Measurements from ENCODE around the gene SELENOS. TPM values are rescaled to one million over a fixed set of nuclear protein-coding genes. Genes with fewer than 3 reads are reported as not detected.

Gene SELENOS
- total RNA-seq, 1 donor from 2014 or later: 32.0 TPM

- no peak overlapping the region for H3K27ac ChIP-seq
- H3K36me3 ChIP-seq: no peaks in the 10 kb centered on the region
- intact Hi-C loops (cut with DNase I): no loop called here
- no peaks in the 10 kb centered on the region for H3K27me3 ChIP-seq
- no peak overlapping the region for H3K4me3 ChIP-seq
- DNase-seq (ENCODE audit: low spot score in 2 of 2): peak in 1 of 2 donors; percentile 21
- H3K4me1 ChIP-seq: no peaks in the 10 kb centered on the region
- no peaks in the 10 kb centered on the region for H3K9me3 ChIP-seq
- no peak for TF ChIP-seq CTCF (IDR thresholded peaks at IDR 0.05)
Observed at GRCh38 chr15:101307897-101308603, 30.8 kb upstream of the SELENOS start.

GRCh38 chr15:101307048-101307896, 30.0 kb upstream of the SELENOS start:
- intact Hi-C loops (cut with DNase I): no loop called here
- Histone ChIP-seq H3K36me3 (no peaks in the 10 kb centered on the region), H3K4me3 (no peak overlapping the region), H3K27ac (no peak overlapping the region), H3K9me3 (no peaks in the 10 kb centered on the region), H3K4me1 (no peaks in the 10 kb centered on the region), H3K27me3 (no peaks in the 10 kb centered on the region)
- DNase-seq (ENCODE audit: low spot score in 2 of 2): peak in 1 of 2 donors; percentile 58
- TF ChIP-seq CTCF (IDR thresholded peaks at IDR 0.05): no peak

GRCh38 chr15:101306341-101307047, 29.2 kb upstream of the SELENOS start:
- no peaks in the 10 kb centered on the region for H3K27me3 ChIP-seq
- H3K4me1 ChIP-seq: no peaks in the 10 kb centered on the region
- H3K4me3 ChIP-seq: no peak overlapping the region
- TF ChIP-seq CTCF (IDR thresholded peaks at IDR 0.05): no peak
- intact Hi-C loops (cut with DNase I): no loop called here
- peak in 1 of 2 donors; percentile 56 for DNase-seq (ENCODE audit: low spot score in 2 of 2)
- H3K27ac ChIP-seq: no peak overlapping the region
- H3K9me3 ChIP-seq: no peaks in the 10 kb centered on the region
- no peaks in the 10 kb centered on the region for H3K36me3 ChIP-seq

GRCh38 chr15:101305820-101306255, 28.6 kb upstream of the SELENOS start:
- no peak overlapping the region for H3K27ac ChIP-seq

More at GRCh38 chr15:101305820-101306255, 28.6 kb upstream of the SELENOS start:
- Histone ChIP-seq H3K9me3 (no peaks in the 10 kb centered on the region), H3K27me3 (no peaks in the 10 kb centered on the region), H3K4me3 (no peak overlapping the region), H3K4me1 (no peaks in the 10 kb centered on the region), H3K36me3 (no peaks in the 10 kb centered on the region)
- peak in 1 of 2 donors; percentile 54 for DNase-seq (ENCODE audit: low spot score in 2 of 2)
- TF ChIP-seq CTCF (IDR thresholded peaks at IDR 0.05): no peak
- intact Hi-C loops (cut with DNase I): no loop called here
